NCI-H1048 (cell line): ENCODE results near the gene BLTP2.
A peak's percentile ranks its signal among the peaks of the same experiment; 100 is the strongest.
"Not testable (repeated sequence)": the region's sequence is repeated elsewhere in the genome, so short reads cannot be mapped to it uniquely, and the experiment has no call there.

Experiments
- DNase-seq: peaks from one replicate; lab custom pipeline; 2025; lab: John Stamatoyannopoulos, UW

BLTP2 gene

GRCh38 chr17:28644787-28645575 lies at the start of gene BLTP2:
Gene BLTP2, minus strand, starts transcription at chr17:28645158. Its CDS starts 102 bp downstream, at chr17:28645056.
- DNase-seq = peak; percentile 93

DNA sequence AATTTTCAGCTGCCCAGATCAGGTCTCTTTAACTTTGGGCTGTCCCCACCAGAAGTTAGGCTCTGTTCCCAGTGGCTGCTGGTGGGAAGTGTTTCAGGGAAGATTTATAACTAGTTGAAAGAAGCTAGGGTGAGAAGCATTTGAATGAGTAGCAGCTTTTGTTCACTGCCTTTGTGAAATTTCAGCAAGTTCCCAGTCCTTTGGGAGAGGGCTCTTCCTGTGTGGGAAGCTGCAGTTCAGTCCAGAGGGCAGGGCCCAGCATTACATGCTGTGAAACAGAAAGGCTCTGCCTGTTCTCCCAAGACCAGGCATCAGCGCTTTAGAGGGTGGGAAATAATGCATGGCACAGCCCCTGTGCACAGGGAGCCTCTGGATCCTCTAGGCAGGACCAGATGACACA lies 48.9 kb upstream of the BLTP2 start:
- no peak for DNase-seq

- DNase-seq = no peak
Observed at GRCh38 chr17:28689011-28689410, 44.1 kb upstream of the BLTP2 start.

GRCh38 chr17:28688481-28688880 lies 43.5 kb upstream of the BLTP2 start:
- no peak for DNase-seq

GRCh38 chr17:28686296-28686695 lies 41.3 kb upstream of the BLTP2 start:
- DNase-seq = no peak

- no peak for DNase-seq
Observed at GRCh38 chr17:28685366-28685765, 40.4 kb upstream of the BLTP2 start.

GRCh38 chr17:28684963-28685362 lies 40.0 kb upstream of the BLTP2 start:
- DNase-seq = no peak

DNA sequence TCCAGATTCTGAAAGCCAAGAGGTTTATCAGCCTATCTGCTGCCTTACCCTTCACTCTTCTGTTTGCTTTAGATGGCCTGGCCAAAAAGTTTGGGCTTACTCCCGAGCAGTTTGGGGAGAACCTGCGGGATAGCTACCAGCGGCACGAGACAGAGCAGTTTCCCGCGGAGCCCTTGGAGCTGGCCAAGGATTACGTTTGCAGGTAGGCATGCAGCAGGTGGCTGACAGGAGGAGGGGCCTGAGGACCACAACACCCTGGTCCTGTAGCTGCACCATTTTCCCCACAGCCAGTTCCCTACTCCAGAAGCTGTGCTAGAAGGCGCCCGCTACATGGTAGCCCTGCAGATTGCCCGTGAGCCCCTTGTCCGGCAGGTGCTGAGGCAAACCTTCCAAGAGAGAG lies 37.7 kb upstream of the BLTP2 start:
- DNase-seq = no peak

- DNase-seq = no peak
Observed at GRCh38 chr17:28675980-28676379, 31.0 kb upstream of the BLTP2 start.

DNA sequence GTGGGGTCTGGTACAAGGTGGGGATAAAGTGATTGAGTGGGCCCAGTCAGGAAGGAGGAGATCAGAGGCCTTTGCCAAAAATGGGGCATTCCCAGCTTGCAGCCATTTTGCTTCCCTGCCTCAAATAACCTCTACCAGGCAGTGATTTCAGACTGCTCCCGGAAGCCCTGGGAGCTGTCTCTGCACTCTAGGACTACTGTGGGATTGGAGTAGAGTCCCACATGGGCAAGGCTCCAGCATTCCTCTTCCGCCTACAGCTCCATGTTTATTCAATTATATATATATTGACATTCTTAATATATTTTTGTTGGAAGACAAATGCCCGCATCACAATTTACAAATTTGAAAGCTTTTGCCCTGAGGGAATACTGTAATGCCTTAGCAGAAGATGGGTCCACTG lies 30.5 kb upstream of the BLTP2 start:
- no peak for DNase-seq

DNA sequence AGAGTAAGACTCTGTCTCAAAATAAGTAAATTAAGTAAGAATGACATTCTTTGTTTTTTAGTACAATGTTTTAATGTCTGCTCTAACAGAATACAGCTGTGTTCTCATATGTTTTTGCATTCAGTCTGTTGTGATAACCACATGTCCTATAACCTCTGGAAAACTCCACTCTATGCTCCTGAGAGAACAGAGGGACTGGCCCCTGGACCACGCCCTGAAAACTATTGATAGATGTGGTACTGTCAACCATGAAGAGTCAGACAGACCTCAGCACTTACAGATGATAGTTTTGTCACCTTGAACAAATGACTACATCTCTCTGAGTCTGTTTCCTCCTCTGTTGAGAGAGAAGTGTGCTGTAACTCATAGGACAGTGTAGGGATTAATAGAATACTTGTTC lies 25.0 kb upstream of the BLTP2 start:
- DNase-seq = no peak

DNA sequence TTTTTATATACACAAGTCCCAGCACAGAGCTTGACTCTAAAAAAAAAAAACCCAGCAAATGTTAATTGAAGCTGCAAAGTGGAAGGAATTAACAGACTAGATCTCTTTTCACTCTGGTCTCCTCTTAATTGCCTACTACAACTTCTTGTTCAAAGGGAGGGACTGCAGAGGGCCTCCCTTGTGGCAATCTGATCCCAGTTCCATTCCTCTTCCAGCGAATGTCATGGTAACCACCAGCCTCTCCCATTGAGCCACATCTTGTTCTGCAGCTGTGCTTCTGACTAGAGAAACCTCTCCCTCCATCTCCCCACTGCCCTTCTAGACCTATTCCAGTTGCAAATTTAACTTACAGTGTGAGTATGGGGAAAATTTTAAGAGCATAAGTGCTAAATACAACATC lies 22.9 kb upstream of the BLTP2 start:
- no peak for DNase-seq

GRCh38 chr17:28665994-28666393 lies 21.0 kb upstream of the BLTP2 start:
- no peak for DNase-seq

DNA sequence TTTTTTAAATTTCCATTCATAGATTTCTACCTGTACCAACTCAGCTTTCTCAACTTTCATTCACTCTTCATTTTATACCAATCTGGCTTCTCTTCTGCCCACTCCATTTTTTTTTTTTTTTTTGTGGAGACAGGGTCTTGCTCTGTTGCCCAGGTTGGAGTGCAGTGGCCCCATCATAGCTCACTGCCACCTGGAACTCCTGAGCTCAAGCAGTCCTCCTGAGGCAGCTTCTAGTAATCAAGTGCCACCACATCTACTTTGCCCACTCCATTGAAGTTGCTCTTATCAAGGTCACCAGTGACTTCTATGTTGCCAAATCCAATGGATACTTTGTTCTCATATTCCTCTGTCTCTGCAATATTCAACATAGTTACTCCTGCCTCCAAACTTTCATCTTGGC lies 18.8 kb upstream of the BLTP2 start:
- no peak for DNase-seq

DNA sequence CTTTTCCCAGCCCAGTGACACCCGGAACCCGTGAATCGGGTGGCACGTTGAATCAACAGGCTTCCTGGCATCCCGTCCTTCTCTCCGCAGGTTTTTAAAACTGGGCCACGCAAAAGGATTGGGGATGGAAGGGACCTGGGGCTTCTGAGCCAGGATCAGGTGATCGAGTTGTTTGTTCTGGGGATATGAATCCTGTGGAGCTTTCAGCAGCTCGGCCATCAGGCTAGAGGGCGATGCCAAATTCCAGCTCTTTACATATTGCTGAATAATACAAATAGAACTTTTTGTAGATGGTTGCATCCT lies 17.5 kb upstream of the BLTP2 start:
- no peak for DNase-seq

DNA sequence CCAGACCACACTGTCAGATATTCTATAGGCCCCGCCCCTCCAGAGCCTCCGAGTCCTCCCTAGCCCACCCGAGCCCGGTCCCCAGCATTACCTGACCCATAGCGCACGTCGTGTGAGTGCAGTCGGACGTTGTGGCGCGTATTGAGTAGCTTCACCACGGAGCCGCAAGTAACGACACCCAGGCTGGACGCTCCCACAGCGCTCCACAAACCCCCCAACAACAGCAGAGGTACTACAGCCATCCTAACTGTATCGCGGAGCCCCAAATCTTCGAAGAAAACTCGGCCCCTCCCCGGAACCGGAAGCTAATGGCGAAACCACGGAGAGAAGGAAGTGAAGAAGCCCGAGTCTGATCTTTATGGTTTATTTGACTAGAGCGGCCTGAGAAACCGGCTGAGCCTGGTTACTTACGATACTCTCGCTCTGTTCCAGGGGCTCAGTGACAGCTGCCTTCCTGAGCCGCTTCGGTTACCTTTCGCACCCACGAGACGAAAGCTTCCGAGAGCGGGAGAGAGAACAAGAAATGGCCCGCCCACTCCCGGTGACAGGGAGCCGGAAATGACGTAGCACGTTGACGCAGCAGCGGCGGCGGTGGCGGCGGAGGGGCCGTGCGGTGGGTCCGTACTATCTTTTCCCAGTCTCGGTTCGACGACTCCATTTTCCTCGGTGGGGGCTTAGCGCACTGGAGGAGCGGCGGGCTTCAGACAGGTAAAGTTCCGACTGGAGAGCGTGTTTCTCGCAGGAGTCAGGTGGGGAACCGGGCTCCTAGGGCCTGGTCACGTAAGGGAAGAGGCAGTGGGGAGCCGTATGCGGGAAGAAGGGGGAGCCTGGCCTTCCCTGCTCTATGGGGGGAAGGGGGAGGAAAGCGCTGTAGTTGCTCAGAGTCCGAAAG lies 16.9 kb upstream of the BLTP2 start, which contains the start of the genes SDF2 and SUPT6H:
Gene SDF2, minus strand, starts transcription at position 272 of the 892 bp plus-strand sequence. Its CDS starts 30 bp downstream, at position 242.
Gene SUPT6H, plus strand, starts transcription at position 571 of the 892 bp plus-strand sequence. CDS start 11,197 bp downstream, outside the sequence.
- DNase-seq = peak; percentile 54

- DNase-seq = not testable (repeated sequence)
Observed at GRCh38 chr17:28659497-28659881, 14.5 kb upstream of the BLTP2 start.

- not testable (repeated sequence) for DNase-seq
Observed at GRCh38 chr17:28658766-28659496, 14.0 kb upstream of the BLTP2 start.

GRCh38 chr17:28658342-28658741 lies 13.4 kb upstream of the BLTP2 start:
- DNase-seq = not testable (repeated sequence)

- DNase-seq = no peak
Observed at GRCh38 chr17:28657756-28658155, 12.8 kb upstream of the BLTP2 start.

DNA sequence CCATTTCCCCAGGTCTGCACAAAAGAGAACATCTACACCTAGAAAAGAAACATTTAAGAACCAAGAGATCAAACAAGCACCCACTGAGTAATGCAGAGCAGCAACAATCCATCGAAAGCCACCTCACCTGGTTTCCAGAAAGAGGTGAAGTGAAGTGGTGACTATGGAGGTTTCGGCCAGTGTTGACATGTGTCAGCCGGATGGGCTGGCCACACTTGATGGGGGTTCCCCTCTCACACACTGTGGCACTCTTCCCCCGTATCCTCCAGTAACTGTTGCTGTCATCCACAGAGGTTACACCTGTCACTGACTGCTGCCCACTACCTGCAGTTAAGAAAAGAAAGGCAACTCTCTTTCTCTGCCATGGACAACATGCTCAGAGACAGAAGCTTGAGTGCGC lies 10.2 kb upstream of the BLTP2 start:
- DNase-seq = no peak

- no peak for DNase-seq
Observed at GRCh38 chr17:28648698-28649097, 3.7 kb upstream of the BLTP2 start.
